Erythroblast (primary cell): ENCODE data around the gene MTCL1.

Experiments used
- DNase-seq, 2 experiments: peaks; one replicate each; lab custom pipeline; 2025; lab: John Stamatoyannopoulos, UW
- GATA1 ChIP-seq: IDR thresholded peaks from 2 replicates; pipeline ENCODE4 v1.6.1; 2011; ENCODE audit warnings: low read depth, mild to moderate bottlenecking, control low read depth, low read length, moderate library complexity
- POLR2A ChIP-seq: IDR thresholded peaks from 2 replicates; pipeline ENCODE4 v1.6.1; 2011; ENCODE audit warnings: mild to moderate bottlenecking, low read length

The MTCL1 gene

GRCh38 chr18:8824846-8825245 lies 119.5 kb downstream of the MTCL1 start:
- TF ChIP-seq POLR2A (no peak), GATA1 (no peak)
- DNase-seq: no peak

GRCh38 chr18:8825273-8825672 lies 119.9 kb downstream of the MTCL1 start:
- TF ChIP-seq GATA1 (no peak), POLR2A (no peak)

GRCh38 chr18:8825729-8826375 lies 120.5 kb downstream of the MTCL1 start:
- no peak for TF ChIP-seq POLR2A
- TF ChIP-seq GATA1: no peak
- DNase-seq: no peak

More at GRCh38 chr18:8825273-8825672, 119.9 kb downstream of the MTCL1 start:
- no peak for DNase-seq

DNA sequence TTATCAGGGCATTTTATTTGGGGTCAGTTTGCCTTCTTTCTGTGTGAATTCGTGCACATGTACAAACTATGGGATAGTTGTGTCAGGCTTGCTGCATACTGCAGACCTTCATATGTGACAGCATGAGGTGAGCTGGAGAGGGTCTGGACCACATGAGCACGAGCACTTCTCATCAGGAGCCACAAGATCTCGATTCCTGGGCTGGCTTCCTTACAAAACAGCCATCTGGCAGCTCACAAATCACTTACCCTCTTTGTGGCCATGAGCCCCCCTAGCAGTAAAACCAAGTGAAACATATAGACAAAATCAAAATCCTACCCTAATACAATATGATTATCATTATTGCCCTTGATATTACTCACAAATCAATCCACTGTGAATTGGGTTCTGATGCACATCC lies 121.2 kb downstream of the MTCL1 start:
- no peak for TF ChIP-seq POLR2A
- no peak for TF ChIP-seq GATA1
- DNase-seq: no peak

DNA sequence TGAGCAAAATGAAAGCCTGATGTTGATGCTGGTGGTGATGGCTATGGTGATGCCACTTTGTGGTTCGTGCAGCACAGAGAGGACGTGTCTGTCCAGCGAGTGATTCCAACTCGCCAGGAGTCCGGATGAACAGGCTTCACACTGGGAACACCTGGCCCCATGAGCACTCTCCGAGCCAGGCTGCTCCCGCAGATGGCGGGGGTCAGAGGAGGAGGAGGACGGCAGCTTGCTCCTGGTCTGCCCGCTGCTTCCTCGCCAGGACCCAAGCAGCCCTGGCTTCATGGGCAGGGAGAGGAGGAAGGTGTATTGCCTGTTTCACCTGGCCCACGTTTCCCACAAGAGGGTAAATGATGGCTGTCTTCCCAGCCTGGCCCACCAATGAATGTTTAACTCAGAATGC lies 121.6 kb downstream of the MTCL1 start:
- no peak for DNase-seq
- TF ChIP-seq POLR2A (no peak), GATA1 (no peak)

DNA sequence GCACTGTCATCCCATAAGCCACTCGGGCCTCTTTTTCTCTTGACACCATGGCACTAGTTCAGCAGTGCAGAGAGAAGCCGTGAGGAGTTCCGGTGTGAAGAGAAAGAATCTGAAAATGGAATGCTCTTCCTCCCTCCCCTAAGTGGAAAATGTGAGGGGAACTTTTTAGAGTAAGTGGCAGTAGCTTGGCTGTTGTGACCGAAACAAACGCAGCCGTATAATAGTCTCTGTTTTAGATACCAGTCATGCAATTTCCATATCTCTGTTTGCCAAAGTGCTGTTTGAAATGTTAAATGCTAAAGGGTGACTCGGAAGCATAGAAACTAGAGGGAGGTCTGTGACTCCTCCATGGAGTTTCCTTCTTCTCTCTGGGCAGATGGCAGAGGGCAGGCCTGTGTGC lies 122.9 kb downstream of the MTCL1 start:
- no peak for TF ChIP-seq POLR2A
- no peak for TF ChIP-seq GATA1
- DNase-seq: no peak

- no peak for DNase-seq
- TF ChIP-seq GATA1 (no peak), POLR2A (no peak)
These were observed 123.4 kb downstream of the MTCL1 start for GRCh38 chr18:8828798-8829197.

DNA sequence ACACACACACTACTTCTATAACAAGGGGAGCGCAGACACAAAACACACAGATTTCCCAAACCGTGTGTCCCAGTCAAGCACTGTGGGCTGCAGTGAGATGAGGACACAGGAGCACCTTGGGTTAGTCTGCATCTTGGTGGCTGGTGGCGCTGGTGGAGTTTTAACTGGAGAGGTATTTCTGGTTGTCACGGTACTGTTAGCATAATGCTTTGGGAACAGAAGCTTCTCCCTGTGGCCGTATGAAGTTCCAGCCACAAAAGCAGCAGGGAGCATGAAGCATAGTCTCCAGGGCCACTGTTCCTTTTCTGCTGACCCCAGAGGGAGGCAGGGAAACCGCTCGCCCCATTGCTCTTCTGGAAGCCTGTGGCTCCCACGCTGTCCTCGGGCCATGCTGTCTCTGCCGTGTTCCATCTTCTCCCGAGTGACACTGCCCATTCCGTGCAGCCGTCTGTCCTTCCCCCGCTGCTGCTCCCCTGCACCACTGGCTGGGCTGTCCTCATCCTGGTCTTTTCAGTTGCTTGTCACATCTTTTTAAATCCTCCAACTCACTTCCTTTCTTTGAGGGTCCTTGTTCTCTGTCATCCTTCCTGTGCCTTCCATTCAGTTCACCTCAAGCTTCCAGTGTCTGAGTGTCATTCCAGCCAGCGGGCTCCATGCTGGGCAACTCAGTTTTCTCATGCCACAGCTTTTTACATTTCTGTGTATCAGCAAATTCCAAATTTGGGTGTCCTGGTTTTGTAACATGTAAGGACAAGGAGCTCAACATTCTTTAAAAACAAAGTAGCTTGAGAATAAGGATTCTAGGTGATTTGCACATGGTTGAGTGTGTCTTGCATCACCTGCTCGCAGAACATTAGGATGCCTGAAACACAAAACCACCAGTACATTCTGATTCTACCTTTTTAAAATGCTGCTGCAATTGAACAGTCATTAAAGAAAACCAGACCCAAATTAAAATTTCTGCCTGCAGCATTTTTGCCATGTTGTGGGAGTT lies 125.0 kb downstream of the MTCL1 start:
- TF ChIP-seq GATA1 (no peak), POLR2A (no peak)
- DNase-seq: no peak

DNA sequence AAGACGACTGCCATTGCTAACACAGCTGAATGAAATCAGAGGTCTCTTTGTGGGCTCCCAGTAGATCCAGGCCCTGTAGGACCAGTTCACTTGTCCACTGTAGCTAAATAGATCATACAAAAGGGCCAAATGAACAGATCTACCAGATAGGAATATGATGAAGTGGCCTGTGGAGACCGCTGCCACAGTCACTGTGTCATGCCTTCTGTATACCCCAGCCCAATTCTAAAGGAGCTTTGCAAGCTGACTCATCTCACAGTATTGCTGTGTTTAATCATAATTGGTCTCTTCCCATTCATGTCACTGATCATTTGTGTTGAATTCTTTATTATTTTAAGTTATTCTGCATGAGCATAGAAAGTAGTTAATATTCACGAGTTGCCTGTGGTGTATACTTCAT lies 125.8 kb downstream of the MTCL1 start:
- DNase-seq: no peak

GRCh38 chr18:8831531-8831930 lies 126.2 kb downstream of the MTCL1 start:
- no peak for DNase-seq
- TF ChIP-seq POLR2A (no peak), GATA1 (no peak)

More for the DNA sequence above, 125.8 kb downstream of the MTCL1 start:
- TF ChIP-seq GATA1 (no peak), POLR2A (no peak)

GRCh38 chr18:8833480-8833879 lies 128.1 kb downstream of the MTCL1 start:
- TF ChIP-seq GATA1 (no peak), POLR2A (no peak)
- DNase-seq: no peak

DNA sequence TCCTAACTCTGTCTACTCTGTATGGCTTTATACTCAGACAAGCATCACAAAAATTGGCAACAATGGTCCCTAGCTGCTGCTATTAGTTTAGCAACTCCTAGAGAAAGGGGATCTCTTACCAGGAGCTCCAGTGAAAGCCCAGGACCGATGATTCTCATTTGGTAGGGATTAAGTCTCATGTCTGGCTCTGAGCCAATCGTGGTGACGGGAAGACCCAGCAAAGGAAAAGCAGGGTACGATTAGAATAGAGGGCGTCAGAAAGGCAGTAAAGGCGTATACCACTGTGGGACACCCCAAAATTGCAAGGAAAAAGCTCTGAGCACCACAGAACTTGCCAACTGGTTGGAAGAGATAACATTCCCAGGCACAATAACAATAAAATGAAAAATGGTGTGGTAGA lies 129.5 kb downstream of the MTCL1 start:
- DNase-seq: no peak
- no peak for TF ChIP-seq GATA1

DNA sequence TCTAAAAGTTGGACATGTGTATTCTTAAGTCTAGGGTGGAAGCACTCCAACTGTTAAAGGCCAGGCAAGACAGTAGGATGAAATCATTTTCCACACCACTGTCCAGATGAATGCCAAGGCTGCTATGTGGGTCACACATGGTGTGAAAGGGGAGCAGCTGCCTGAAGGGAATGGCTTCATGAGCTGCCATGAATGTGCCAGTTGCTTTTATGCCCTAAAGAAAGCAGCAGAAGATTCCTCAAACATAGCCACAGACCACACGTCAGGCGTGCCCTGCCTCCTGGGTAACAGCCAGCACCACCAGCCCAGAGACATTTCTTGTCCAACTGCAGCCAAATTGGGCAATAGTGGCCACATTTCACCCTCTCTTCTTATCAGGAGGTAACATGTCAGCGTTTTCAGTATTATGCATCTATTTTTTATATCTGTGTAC lies 130.2 kb downstream of the MTCL1 start:
- peak; percentile 50 to 71 for DNase-seq

GRCh38 chr18:8839281-8839680 lies 133.9 kb downstream of the MTCL1 start:
- TF ChIP-seq POLR2A (no peak), GATA1 (no peak)
- DNase-seq: peak in 1 of 2 experiments; percentile 37

More for the DNA sequence above, 130.2 kb downstream of the MTCL1 start:
- TF ChIP-seq POLR2A (no peak), GATA1 (no peak)
